Activated naive CD4-positive, alpha-beta T cell treated with anti-CD3 and anti-CD28 coated beads, Interleukin-2, amount 50 U/mL, for 16 hours (primary cell): Measurements from ENCODE around the gene DROSHA.

ENCODE experiments used
- DNase-seq: peaks from one replicate; pipeline ENCODE4 v3.0.0-alpha.2; 2020

Gene DROSHA

DNA sequence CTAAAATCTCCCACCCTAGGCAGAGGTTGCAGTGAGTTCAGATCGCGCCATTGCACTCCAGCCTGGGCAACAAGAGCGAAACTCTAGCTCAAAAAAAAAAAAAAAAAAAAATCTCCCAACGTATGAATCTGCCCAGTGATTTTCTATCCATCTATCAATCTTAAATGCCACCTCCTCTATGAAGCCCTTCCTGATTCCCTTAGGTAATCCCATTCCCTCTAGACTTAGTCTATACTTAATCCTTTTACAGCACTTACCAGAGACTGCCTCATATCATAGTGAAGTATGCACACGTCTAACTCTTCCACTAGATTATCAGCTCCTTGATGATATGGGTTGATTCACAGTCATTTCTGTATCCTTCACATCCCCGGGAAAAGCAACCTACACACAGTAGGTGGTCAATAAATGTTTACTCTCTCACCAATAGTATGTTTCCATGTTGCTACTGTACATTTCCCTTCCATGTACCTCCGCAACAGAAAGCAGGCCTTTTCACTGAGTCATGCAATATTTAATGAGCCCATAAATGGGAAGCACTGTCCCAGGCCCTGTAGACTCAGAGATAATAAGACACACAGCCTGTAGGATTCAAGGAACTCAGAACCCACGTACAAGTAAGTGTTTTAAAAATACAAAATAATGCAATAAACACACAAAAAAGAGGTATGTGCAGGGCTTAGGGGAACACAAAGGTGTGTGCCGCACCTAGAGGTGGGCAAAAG lies 1.2 kb downstream of the DROSHA start:
- no peak for DNase-seq

DNA sequence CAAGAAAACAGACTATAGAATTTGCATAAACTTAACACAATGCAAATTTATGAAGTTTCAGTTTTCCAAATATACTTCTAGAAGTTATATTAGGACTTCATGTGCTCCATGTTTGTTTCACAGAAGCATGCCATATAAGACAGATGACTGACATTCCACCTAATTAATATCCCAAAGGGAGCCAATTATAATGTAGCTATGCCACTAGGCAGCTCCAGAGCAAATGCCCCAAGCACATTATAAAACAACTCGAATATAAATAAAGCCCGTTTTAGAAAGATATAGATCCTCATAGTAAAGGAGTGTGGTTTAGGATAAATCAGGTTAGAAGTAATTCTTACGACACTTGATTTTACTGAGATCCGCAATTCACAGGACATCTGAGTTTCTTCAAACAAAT lies 8.9 kb downstream of the DROSHA start:
- no peak for DNase-seq

DNA sequence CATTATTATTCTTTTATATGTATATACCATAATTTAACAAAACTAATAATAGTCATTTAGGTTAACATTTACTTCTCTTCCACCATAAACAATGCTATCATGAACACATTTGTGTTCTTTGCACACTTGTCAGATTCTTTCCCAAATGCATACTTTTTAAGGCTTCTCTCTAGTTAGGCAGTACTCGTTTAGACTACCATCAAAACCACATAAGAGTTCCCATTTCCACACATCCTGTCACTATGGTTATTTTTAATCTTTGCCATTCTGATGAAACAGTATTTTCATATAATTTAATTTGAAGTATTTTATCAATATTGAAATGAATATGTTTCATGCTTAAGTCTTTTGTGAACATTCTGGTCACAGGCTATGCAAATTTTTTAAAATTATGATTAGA lies 15.1 kb downstream of the DROSHA start:
- no peak for DNase-seq

DNA sequence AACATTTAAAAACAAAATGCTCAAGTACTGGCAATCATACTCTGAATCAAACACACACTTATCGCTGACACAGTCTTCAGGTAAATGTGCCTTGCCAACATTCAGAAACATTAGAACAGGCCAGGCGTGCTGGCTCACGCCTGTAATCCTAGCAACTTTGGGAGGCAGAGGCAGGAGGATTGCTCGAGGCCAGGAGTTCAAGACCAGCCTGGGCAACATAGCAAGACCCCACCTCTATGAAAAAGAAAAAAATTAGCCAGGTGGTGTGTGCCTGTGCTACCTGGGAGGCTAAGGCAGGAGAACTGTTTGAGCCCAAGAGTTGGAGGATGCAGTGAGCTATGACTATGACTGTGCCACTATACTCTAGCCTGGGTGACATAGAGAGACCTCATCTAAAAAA lies 20.6 kb downstream of the DROSHA start:
- no peak for DNase-seq

DNA sequence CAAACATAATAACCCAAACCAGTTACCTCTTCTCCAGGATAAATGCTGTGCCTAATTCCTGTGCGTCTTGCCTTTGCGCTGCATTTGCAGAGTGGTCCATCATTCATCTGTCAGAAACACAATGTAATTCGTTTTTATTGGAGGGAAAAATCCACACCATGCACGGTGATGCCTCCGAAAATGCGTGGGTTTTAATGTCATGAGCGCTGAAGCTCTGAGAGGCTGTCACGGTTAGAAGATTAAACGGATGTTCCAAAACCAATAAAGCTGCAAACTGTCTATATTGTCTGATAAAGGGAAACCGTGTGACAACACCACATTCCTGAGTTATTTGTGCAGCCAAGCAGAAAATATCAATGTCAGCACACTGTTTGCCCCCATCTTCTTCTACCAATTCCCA lies 27.4 kb downstream of the DROSHA start:
- DNase-seq = no peak

DNA sequence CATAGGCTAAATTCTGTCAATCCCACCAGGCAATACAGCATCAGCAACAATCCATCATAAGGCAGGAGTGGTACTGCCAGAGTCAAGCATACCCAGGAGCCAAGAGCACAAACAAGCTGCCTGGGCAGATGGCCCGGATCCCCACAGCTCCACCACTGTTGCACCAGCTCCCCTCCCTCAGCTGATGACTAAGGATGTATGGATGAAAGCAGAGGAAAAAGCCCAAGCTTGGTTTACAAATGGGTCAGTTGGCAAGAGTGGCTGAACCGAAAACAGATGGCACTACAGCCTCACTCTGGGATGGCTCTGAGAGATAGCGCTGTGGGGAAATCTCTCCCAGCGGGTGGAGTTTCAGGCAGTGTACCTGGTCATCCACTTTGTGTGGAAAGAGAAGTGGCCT lies 29.4 kb downstream of the DROSHA start:
- DNase-seq = no peak

DNA sequence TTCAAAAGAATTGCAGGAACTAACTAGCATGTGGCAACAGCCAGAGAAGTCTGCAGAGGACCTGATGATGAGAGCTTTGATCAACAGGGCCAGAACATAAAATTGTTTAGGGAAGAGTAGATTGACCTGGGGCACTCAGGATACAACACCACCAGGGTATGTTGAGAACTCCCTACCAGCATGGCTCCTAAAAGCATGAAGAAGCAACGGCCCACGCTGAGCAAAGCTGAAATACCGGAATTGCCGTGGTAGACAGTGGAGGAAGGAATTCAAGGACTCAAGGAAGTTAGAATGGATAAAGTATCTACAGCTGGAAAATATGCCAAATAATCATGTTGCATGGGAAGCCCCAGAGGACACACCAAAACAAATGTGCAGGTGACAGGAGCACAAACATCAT lies 31.6 kb downstream of the DROSHA start:
- DNase-seq = no peak

DNA sequence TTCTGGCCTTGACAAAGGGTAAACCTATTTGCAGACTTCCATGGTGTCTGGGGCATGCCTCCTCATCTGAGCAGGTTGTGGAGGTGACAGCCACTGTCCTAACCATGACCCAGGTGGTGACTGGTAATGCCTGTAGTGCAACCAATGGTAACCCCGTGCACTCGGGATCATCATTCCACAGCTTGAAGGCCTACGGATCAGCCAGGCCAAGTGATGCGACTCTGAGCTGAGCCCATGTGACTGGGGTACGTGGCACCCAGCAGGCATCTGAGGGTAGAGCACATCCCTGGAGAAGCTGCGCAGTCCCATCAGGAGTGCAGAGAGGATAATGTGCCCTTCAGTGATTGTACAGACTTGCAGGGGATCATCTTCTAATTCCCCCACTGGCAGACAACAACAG lies 35.0 kb downstream of the DROSHA start:
- no peak for DNase-seq

DNA sequence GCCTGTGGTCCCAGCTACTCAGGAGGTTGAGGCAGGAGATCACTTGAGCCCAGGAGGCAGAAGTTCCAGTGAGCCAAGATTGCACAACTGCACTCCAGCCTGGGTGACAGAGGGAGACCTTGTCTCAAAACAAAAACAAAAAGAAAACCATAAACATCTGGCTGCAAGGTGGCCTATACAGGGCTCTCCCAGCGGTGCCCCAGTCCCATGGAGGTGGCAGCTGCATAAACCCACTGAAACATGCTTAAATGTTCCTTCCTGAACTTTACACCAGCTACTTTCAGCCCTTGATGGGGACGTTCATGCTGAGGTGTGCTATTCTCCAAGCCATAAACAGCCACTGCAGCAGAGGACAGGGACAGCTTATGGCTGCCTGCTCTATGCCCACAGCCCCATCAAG lies 35.6 kb downstream of the DROSHA start:
- DNase-seq = no peak

DNA sequence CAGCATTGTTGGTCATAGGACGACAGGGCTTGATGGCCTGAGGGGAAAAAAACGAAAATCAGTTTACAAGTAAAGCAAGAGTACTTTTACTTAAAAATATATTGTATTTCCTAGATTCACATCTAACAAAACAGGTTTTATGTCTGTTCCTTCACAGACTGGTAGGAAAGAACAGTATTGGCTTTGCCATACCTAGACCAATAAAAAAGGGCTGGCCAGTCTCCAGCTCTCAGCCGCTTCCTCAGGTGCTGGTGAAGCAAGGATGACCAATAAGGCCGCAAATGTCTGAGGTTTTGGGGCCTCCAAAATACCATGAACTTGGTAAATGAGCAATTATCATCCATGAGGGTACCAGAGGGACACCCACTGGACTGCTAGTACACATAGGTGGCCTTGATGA lies 36.6 kb downstream of the DROSHA start:
- DNase-seq = no peak

DNA sequence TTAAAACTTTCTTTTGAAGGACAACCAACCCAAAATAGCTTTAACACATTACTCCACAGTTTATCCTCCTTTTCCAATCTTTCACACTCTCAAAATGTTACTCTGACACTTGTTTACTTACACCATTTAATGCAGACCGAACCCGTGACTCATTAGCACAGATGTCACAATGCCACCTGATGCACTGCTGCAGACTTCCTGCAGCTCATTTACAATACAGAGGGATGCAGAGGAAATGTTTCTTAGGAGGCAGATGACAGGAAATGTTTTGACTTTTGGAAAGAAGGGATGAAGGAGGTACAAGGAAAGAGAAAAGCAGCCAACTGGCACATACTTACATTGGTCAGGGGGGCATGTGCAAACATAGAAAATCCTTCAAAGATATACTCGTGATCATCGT lies 39.0 kb downstream of the DROSHA start:
- no peak for DNase-seq

DNA sequence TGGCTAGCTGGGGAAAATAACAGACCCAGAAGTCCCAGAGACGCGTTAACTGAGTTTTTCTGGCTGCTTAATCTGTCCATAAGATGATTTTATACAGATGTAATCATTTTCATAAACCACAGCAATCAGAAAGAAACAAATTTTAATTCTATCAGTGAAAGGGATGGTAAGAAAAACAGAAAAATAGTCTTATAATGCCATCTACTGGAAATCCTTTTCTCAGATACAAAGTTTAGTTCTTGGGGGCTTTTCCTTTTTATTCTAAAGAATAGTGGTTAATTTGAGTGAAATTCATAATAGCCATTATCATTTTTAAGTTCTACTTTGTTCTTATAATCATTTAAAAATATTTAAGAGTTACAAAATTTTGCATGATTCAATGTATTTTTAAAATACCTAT lies 44.4 kb downstream of the DROSHA start:
- no peak for DNase-seq

DNA sequence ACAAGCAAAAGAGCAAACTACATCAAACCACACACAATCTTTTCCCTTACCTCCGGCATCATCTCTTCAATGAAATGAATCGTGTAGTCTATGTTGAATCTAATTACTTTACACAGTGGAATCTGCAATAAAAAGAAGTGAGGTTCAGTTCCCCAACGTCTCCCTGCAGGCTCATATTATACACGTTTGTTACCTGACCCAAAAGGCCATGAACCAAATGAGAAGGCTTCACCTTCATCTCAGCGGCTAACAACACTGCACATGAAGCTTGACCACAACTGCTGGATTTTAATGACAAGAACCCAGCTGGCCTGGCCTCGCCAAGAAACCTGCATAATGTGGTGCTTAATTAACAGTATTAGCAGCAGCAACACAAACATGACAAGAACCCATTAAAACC lies 45.5 kb downstream of the DROSHA start:
- no peak for DNase-seq

DNA sequence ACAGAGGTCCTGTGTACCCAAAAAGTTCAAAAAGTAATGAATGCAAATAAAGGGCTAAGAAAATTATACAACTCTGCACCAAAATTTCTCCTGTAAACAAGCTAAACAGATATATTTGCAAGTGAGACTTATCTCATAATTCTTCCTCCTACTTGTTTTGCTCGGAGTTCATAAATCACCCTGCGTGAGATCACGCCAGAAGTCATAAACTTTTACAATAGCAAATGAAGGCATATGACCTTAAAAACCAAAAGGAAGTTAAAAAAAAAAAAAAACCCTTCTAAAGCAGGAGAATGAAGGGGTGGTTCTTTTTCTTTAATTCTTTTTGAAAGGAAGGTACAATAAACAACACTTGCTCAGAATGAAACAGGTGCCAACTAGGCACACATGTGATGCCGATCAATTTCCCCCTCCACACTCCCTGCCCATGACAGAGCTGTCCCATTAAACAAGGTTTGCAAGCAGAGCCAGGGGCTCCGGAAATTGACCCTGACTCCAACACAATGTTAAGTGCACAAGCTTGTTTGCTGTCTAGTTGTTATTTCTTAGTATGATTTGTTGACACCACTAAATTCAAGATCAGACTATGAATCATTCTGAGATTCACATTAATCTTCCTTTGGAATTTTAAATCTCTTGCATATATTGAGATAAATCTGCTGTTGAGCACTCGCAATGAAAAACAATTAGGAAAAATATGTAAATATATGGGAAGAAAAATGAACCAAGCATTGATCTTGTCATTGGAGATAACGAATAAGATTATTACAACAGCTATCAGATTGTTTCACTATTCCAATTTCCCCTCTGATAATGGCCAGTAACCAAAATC lies 46.3 kb downstream of the DROSHA start:
- DNase-seq = no peak

DNA sequence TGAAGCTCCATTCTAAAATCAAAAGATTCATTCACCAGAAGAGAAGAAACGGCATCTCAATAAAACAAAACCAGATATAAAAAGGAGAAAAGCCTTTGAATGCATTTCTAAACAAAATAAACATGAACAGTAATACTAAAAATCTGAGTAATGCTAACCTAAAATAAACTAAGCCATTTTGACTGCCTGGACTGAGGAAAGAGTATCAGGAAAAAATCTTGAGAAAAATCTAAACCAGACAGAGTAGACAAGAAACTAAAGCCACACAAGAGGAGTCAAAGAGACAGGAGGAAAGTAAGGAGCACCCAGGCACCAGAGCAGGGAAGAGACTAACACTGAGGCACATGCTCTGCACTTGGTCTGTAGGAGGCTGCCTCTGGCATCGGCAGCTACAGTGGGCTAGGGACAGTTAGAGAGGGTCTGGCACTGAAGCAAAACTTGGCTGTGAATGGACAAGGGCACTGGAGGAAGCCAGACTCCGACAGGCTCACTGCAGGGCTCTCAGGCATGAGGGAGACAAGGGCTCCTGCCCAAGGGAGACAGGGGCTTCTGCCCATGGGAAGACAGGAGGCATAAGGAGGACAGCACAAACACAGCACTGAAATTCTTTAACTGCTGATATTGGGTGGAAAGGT lies 50.2 kb downstream of the DROSHA start:
- no peak for DNase-seq

DNA sequence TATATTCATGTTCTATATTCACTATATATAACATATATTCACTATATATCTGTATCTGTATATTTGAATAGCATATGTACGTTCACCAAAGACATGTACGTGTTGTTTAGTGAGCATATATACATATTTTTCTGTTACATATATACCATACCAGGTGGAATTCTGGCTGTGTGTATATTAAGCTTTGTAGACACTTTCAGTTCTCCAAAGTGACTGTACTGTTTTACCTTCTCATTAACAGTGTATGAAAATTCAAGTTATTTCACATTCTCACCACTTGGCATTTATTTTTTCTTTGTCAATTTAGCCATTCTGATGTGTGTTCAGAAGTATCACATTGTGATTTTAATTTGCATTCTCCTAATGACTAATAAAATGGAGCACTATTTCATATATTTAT lies 52.2 kb downstream of the DROSHA start:
- DNase-seq = no peak

DNA sequence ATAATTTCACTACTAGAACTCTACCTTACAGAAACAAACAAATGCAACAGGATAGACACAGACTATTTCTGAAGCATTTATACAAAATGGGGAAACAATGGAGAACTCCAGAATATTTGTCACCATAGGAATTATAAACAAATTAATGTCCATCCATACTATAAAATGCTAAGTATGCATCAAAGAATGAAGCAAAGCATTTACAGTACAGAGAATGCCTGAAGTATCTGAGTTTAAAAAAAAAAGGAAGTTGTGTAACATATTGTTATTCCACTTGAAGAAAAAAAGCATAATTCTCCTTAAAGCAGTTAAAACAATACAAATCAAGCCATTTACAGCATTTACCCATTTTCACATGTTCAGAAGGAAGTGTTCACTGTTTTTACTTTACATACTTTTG lies 53.0 kb downstream of the DROSHA start:
- DNase-seq = no peak

DNA sequence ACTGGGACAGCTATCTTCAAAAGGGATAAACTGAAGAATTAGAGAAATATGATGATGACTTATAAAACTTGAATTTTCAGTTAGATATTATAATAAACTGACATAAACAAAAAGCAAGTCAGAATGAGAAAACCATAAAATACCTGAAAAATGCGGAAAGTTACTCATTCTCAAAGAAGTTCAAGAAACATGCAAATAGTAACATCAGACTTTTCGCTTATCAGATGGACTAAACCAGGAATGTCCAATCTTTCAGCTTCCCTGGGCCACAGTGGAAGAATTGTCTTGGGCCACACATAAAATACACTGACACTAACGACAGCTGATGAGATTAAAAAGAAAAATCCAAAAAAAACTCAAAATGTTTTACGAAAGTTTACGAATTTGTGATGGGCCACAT lies 53.9 kb downstream of the DROSHA start:
- DNase-seq = no peak

DNA sequence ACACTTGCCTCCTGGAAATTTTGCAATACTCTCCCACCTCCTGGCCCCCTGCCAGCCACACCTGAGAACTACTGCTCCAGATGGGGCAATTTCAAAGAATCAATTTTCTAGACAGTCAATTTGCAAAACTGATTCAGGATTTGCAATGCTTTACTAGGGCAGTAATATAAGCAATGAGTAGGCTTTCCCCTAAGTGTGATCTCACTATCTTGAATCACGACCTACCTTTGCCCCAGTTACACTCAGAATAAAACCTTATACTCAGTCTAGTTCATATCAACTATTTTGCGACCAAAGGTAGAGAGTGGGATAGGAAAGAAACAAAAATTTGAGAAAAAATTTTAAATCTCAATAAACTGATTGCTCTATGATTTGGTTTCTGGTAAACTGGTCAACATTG lies 54.4 kb downstream of the DROSHA start:
- no peak for DNase-seq

DNA sequence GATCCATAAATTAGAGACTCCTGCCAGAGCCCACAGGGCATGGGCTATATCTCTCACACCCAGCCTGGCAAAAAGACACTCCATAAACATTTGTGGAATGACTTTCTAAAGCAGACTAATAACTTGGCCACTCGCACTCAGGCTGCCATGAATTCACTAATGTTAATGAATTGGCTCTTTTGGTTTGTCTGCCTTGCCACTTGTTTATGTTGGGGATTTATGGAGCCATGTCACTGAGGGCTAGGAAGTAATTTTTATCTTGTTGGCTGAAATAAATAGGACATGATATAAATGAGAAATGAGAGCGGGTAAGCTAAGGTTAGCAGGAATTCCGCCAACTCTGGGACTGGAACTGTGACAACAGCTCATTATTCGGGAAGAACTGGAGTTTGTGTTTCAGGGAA lies 55.2 kb downstream of the DROSHA start:
- no peak for DNase-seq

DNA sequence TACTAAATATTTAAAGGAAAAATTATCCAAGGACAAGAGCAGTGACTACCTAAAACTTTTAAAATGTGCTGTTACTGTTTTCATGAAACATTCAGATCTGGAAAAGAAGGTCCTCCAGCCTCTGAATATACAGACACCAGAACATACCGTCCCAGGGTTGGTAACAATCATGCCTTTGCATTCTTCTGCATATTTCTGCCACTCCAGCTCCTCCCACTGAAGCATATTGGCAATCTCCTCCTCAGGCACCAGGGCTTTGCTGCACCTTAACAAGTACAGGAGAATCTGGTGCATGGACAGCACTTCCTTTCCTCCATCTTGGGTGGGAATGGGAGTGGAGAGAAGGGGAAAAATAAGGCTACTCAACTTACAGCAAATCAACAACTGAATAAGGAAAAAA lies 60.0 kb downstream of the DROSHA start:
- no peak for DNase-seq

DNA sequence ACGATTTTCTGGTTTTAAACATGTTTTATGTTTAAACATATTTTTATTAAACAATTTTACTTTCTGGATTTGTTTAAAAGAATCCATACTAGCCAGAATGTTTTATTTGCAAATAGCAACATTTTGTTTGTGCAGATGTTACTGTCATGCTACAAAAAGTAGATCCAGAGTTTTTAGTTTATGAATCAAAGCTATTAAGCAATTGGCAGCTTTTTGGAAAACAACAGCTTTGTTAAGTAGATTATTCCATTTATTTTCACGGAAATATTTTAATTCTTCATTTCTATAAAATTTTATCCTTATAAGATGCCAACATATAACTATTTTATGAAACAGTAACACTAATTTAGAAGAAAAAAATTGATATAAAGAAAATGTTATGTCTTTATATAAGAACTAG lies 60.9 kb downstream of the DROSHA start:
- no peak for DNase-seq

DNA sequence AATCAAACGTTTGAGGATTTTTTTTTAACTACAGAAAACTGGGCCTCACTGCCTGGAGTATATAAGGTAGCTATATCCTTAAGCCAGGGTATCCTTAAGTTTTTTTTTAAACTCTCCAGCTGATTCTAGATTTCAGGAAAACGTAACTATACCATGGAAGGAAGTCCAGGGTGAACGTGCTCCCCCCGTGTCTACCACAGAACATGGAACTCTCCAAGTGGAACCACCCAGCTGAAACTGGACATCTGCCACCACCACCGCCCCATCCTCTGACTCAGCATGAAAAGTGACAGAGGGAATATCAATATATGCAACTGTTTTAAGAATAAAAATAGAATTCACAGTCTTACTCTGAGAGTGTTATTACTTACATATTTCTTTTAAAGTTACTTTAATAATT lies 61.3 kb downstream of the DROSHA start:
- DNase-seq = no peak

DNA sequence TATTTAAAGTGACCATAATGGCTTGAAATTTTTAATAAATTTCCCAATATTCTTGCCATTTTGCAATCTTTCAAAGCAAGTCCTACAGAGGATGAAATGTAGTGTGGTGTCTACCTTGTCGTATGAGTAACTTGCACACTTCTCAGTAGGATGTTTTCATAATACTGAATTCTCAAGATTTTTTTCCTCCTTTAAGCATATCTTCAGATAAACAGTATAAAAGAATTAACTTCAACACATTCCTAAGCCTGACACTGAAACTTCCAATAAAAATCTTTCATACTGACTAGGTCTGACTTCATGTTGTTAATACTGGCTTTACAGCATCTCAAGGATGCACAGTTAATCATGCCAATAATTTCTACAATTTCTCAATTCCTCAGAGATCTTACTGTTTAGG lies 62.0 kb downstream of the DROSHA start:
- DNase-seq = no peak
